ENCODE results near the gene SP3. TPM values are rescaled to one million over a fixed set of nuclear protein-coding genes. Genes with fewer than 3 reads are reported as not detected.

SP3 gene
- polyA plus RNA-seq, 1 donor (not counting 4 experiments of a cell fraction or from before 2014, with no cell fraction given), result 46.7 TPM

GRCh38 chr2:173999272-173999671, 34.1 kb upstream of the SP3 start:
- Histone ChIP-seq H3K27ac (ENCODE audit: control insufficient read depth, insufficient read depth, low read length) (no peak overlapping the region), H3K9ac (ENCODE audit: control insufficient read depth, extremely low read depth, insufficient read depth, low read length) (no peak overlapping the region), H3K9me1 (ENCODE audit: control insufficient read depth, extremely low read depth, insufficient read depth, low read length) (no peaks in the 10 kb centered on the region), H3K4me3 (ENCODE audit: control insufficient read depth in 2 of 3, extremely low read depth in 1 of 3, insufficient read depth in 2 of 3, low read depth in 1 of 3, low read length in 3 of 3) (no peak overlapping the region), H2AFZ (ENCODE audit: control insufficient read depth, low read length) (no peak overlapping the region), H3K79me2 (ENCODE audit: control insufficient read depth, insufficient read depth, low read length) (no peaks in the 10 kb centered on the region), H4K20me1 (ENCODE audit: control insufficient read depth, extremely low read depth, insufficient read depth, low read length) (no peaks in the 10 kb centered on the region), H3K4me1 (ENCODE audit: control insufficient read depth, extremely low read depth, insufficient read depth, low read length) (no peaks in the 10 kb centered on the region), H3K27me3 (ENCODE audit: control insufficient read depth, extremely low read depth, insufficient read depth, low read length) (no peaks in the 10 kb centered on the region), H3K36me3 (ENCODE audit: control insufficient read depth in 2 of 2, extremely low read depth in 1 of 2, insufficient read depth in 2 of 2, low read length in 2 of 2) (no peaks in the 10 kb centered on the region), H3K4me2 (ENCODE audit: control insufficient read depth, extremely low read depth, insufficient read depth, low read depth, low read length) (no peak overlapping the region), H3K9me3 (ENCODE audit: control insufficient read depth, low read depth, low read length) (no peaks in the 10 kb centered on the region)
- FAIRE-seq (no peak), DNase-seq (ENCODE audit: low read depth, low spot score) (no peak)
- dilution Hi-C loops (cut with MboI; ENCODE audit: extremely low pct_ligation_motif_present, low sequenced_read_pairs), result no loop called here
- no peak for TF ChIP-seq CTCF (optimal IDR thresholded peaks at IDR 0.05 in 1 of 3, IDR thresholded peaks at IDR 0.05 in 1 of 3, conservative IDR thresholded peaks at IDR 0.05 in 1 of 3; ENCODE audit: extremely low read depth in 1 of 3, insufficient read depth in 2 of 3, low read length in 3 of 3)
- TF ChIP-seq EZH2 (IDR thresholded peaks at IDR 0.05; ENCODE audit: low read length), result no peak

- Histone ChIP-seq H2AFZ (ENCODE audit: control insufficient read depth, low read length) (no peak overlapping the region), H3K4me3 (ENCODE audit: control insufficient read depth in 2 of 3, extremely low read depth in 1 of 3, insufficient read depth in 2 of 3, low read depth in 1 of 3, low read length in 3 of 3) (no peak overlapping the region), H3K27ac (ENCODE audit: control insufficient read depth, insufficient read depth, low read length) (no peak overlapping the region), H3K27me3 (ENCODE audit: control insufficient read depth, extremely low read depth, insufficient read depth, low read length) (no peaks in the 10 kb centered on the region), H3K9ac (ENCODE audit: control insufficient read depth, extremely low read depth, insufficient read depth, low read length) (no peak overlapping the region), H3K9me3 (ENCODE audit: control insufficient read depth, low read depth, low read length) (no peaks in the 10 kb centered on the region), H3K36me3 (ENCODE audit: control insufficient read depth in 2 of 2, extremely low read depth in 1 of 2, insufficient read depth in 2 of 2, low read length in 2 of 2) (no peaks in the 10 kb centered on the region), H3K4me2 (ENCODE audit: control insufficient read depth, extremely low read depth, insufficient read depth, low read depth, low read length) (no peak overlapping the region), H3K4me1 (ENCODE audit: control insufficient read depth, extremely low read depth, insufficient read depth, low read length) (no peaks in the 10 kb centered on the region), H4K20me1 (ENCODE audit: control insufficient read depth, extremely low read depth, insufficient read depth, low read length) (no peaks in the 10 kb centered on the region), H3K9me1 (ENCODE audit: control insufficient read depth, extremely low read depth, insufficient read depth, low read length) (no peaks in the 10 kb centered on the region), H3K79me2 (ENCODE audit: control insufficient read depth, insufficient read depth, low read length) (no peaks in the 10 kb centered on the region)
- dilution Hi-C loops (cut with MboI; ENCODE audit: extremely low pct_ligation_motif_present, low sequenced_read_pairs), result no loop called here
- FAIRE-seq (no peak), DNase-seq (ENCODE audit: low read depth, low spot score) (no peak)
- TF ChIP-seq EZH2 (IDR thresholded peaks at IDR 0.05; ENCODE audit: low read length), result no peak
- TF ChIP-seq CTCF (optimal IDR thresholded peaks at IDR 0.05 in 1 of 3, IDR thresholded peaks at IDR 0.05 in 1 of 3, conservative IDR thresholded peaks at IDR 0.05 in 1 of 3; ENCODE audit: extremely low read depth in 1 of 3, insufficient read depth in 2 of 3, low read length in 3 of 3), result no peak
Observed at GRCh38 chr2:173998386-173998785, 33.2 kb upstream of the SP3 start.

All from keratinocyte (primary cell).